HG03045 (cell line): Measurements from ENCODE around the gene RHOF.

Experiments
- ATAC-seq: cut with Tn5 transposase; IDR thresholded peaks from one replicate; pipeline ENCODE4 v1.9.1; 2021; ENCODE audit warnings: mild to moderate bottlenecking, moderate library complexity; ENCODE audit not compliant: unreplicated experiment

The RHOF gene

DNA sequence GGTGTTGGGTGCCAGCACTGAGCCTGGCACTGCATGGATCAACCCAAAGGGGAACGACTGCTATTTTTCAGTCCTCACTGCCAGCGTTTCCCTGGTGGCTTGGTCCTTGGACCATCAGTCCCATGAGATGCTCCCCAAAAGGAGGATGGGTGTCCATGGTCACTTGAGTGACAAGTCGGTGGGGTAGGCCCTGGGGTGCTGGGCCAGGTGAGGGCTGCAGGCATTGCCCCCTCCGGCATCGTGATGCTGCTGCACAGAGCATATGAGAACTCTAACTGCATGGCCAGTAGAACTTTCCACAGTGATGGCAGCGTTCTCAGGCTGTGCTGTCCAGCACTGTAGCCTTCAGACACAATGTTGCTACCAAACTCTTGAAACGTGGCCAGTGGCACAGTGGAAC lies 26.6 kb upstream of the RHOF start:
- no peak for ATAC-seq

GRCh38 chr12:121819212-121819949 lies 25.9 kb upstream of the RHOF start:
- ATAC-seq, result no peak

DNA sequence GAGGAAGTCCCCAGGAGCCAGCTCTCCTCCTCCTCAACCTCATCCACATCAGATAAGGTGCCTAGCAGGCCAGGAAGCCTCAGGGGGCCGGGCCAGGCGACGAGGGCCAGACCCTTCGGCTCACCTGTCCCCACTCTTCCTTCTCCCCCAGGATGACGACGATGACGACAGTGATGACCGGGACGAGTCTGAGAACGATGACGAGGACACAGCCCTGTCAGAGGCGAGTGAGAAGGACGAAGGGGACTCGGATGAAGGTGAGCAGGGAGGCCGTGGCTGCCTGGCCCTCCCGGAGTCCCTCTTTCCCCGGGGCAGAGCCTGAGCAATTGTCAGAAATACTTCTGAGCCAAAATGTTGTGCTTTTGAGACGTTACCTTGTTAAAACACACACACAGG lies 24.2 kb upstream of the RHOF start:
- ATAC-seq, result no peak

- ATAC-seq, result no peak
Measured at GRCh38 chr12:121816925-121817647, 23.6 kb upstream of the RHOF start.

GRCh38 chr12:121815263-121815662 lies 21.8 kb upstream of the RHOF start:
- ATAC-seq, result no peak

GRCh38 chr12:121814429-121815119 lies 21.1 kb upstream of the RHOF start:
- ATAC-seq, result no peak

DNA sequence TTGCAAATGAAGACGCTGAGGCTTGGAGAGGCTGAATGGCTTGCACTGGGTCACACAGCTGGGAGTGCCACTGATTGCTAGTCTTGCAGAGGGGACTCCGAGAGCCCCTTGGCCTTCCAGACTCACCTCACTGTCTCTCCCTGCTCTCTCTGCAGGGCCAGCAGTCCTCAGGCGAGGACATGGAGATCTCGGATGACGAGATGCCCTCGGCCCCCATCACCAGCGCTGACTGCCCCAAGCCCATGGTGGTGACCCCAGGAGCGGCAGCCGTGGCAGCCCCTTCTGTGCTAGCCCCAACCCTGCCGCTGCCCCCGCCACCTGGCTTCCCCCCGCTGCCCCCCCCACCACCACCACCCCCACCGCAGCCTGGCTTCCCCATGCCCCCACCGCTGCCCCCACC lies 20.5 kb upstream of the RHOF start:
- no peak for ATAC-seq

DNA sequence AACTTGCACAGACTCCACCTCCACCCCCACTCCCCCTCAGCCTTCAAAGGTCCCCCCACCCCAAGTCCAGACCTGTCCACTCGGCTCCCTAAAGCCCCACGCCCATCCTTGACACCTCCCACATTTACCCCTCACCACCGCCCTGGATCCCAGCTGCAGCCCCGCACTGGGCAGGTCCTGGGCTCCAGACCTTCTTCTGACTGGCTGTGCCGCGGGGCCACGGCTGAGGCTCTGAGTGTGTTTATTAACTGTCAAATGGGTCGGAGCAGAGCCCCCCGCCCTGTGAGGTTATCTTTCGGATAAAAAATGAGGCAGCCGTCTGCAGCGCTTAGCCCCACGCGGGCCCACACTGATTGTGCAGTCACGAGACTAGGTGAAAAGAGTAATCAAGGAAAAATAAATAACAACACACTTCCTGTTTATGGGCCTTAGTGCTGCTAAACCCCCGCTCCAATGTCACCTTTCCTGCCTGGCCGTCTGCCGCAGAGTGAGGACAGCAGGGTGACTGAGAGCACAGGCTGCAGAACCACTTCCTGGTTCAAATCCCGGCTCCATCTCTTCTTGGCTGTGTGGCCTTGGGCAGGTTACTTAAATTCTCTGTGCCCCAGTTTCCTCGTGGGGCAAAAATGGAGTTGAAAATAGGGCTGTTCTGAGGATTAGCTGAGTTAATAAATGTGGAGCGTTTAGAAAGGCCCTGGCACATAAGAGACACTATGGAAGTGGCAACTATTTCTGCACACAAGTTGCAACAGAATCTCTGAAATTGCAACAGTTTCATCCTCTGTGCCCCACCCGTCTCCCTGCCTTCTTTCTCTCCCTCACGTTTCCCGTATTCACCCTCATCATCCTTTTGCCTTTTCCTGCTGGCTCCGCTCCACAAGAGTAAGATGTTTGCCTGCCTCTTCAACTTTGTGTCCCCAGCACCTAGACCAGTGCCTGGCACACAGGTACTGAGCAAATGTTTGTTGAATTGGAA lies 19.7 kb upstream of the RHOF start:
- ATAC-seq, result no peak

- no peak for ATAC-seq
Measured at GRCh38 chr12:121812320-121812871, 18.9 kb upstream of the RHOF start.

DNA sequence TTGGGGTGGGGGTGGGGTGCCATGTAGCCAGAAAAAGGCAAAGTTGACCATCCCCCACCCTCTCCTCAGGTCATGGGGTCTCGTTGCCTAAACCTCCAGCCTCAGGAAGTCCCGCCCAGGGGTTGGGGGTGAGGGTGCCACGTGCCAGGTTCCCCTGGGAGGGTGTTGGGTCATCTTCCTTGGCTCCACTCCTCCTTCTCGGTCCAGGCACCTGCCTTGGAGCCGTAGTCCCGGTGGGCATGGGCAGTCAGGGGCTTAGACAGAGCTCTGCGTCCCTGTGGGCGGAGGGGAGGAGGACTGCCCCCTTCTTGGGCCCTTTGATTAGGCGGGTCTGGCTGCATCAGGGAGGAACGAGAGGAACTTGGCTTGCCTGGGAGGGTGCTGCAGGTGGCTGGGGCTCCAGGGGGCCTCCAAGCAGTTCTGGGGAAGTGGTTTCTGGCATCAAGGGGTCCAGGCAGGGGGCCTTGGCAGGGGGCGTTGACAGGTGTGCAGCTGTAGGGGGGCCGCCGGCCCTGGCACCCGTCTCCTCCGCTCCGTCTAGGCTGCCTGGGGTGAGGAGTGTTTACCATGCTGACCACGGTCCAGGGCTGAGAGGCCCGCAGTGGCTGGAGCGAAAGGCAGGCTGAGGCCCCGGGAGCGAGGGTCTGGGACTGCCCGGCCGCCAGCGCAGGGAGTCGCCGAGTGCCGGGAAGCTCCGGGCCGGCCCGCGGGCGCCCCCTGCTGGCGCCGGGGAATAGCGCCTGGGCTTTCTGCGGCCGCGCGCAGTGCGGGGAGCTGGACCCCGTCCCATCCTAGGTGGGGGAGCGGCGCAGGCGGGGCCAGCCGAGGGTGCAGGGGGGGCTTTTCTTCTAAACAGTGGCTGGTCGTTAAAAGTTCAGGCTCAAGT lies 18.2 kb upstream of the RHOF start:
- ATAC-seq, result no peak

- no peak for ATAC-seq
Measured at GRCh38 chr12:121810833-121811433, 17.4 kb upstream of the RHOF start.

DNA sequence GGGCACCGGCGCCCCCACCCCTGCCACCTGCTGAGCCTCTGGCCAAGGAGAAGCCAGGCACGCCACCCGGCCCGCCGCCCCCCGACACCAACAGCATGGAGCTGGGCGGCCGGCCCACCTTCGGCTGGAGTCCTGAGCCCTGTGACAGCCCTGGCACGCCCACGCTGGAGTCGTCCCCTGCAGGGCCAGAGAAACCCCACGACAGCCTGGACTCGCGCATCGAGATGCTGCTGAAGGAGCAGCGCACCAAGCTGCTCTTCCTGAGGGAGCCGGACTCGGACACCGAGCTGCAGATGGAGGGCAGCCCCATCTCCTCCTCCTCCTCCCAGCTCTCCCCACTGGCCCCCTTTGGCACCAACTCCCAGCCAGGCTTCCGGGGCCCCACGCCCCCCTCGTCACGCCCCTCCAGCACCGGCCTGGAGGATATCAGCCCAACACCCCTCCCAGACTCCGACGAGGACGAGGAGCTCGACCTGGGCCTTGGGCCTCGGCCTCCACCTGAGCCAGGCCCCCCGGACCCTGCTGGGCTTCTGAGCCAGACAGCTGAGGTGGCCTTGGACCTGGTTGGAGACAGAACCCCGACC lies 16.8 kb upstream of the RHOF start:
- ATAC-seq, result no peak

GRCh38 chr12:121809712-121810116 lies 16.2 kb upstream of the RHOF start:
- ATAC-seq, result no peak

GRCh38 chr12:121808623-121809022 lies 15.1 kb upstream of the RHOF start:
- no peak for ATAC-seq

GRCh38 chr12:121807642-121808347 lies 14.3 kb upstream of the RHOF start:
- no peak for ATAC-seq

GRCh38 chr12:121806546-121807423 lies 13.3 kb upstream of the RHOF start:
- ATAC-seq, result no peak

DNA sequence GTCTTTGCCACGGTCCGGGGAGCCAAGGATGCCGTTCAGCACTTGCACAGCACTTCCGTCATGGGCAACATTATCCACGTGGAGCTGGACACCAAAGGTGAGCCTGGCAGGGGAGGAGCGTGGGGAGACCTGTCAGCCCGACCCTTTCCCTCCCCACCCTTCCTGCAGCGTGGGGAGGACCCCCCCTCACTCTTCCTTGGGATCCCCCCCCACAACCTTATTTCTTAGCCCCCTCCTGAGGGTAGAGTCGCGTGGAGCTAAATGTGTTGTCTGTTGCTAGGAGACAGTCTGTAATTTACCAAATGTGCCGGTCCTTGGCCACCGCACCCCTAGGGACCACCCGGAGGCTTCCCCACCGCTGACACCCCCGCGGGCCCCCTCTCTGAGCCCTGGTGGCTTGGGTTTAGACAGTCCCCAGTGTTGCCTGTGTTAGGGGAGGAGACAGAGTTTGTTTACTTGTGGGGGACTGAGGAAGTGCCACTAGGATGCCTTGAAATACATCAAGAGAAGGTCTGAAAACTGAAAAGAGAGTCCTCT lies 12.6 kb upstream of the RHOF start:
- no peak for ATAC-seq
